GM21526 (cell line): ENCODE data around the gene TOMM20.
A peak's percentile ranks its signal among the peaks of the same experiment; 100 is the strongest.
"Not testable (repeated sequence)": the region's sequence is repeated elsewhere in the genome, so short reads cannot be mapped to it uniquely, and the experiment has no call there.

Experiments used
- ATAC-seq: cut with Tn5 transposase; IDR thresholded peaks from one replicate; pipeline ENCODE4 v1.9.1; 2021; ENCODE audit warnings: moderate library complexity; ENCODE audit not compliant: unreplicated experiment, low FRiP score

The TOMM20 gene

DNA sequence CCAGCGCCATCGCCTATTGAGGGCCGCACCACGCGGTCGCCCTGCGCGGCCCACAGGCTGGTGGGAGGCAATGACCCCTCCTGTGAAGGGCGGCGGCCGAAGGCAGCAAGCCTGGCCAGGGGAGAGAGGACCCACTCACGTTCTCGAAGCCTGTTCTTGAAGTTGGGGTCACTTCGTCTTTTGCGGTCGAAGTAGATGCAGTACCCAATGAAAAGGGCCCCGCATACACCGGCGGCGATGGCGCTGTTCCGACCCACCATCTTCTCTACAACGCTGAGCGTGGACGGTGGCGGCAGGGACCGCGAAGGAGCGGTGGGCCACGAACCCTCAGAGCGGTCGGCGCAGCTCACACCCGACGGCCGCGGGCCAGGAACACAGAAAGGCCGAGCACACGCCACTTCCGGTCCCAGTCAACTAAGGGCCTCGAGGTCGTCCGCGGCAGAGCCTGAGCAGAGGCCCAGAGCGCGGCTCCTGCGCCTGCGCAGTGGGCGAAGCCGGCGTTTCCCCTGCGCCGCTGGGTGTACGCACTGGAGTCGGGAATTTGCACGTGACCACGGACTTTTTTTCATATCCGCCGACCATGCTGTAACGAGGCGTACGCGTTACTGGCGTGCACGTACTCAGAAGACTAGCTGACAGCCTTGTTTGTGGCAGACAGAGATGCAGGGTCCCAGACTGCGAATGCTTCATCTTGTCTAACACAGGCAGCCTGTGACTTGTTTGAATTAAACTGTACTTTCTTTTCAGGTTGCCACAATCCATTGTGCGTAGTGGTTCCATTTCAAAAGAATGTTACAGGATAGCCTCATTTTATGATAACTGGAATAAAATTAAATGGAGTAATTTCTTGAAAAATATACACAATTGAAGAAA lies at the start of gene TOMM20:
TSS of gene TOMM20 (minus strand) at position 382 of the 873 bp plus-strand sequence. CDS start at position 260, 122 bp downstream.
- ATAC-seq = peak; percentile 91

DNA sequence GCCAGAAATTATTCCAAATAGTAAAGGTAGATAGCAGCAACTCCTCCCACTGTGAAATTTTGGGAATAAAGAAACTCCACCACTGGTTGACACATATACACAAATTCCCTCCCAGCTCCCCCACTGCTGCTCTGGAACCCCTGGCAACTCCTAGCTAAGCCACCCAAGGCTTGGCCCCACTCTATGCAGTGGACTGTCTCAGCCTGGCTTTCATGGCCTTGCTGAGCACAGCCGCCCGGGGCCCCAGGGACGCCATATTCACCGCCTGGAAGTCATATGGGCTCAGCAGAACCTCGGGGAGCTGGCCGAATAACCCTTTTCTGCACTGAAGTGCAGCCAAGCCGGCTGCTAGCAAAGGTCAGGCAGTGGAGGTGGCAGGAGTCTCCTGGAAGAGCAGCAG lies 47.8 kb upstream of the TOMM20 start:
- no peak for ATAC-seq

DNA sequence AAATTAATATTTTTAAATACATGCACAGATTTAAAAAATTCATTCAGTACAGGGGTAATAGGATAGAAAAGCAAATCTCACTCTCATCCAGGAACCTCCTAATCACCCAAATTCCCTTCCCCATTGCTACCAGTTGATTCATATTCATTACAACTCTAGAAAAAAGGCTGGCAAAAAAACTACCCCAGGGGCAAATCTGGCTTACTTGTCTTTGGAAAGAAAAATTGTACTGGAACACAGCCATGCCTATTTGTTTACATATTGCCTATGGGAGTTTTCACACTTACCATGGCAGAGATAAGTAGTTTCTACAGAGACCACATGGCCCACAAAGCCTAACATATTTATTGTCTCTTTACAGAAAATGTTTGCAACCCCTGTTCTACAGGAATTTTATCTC lies 41.3 kb upstream of the TOMM20 start:
- ATAC-seq = no peak

DNA sequence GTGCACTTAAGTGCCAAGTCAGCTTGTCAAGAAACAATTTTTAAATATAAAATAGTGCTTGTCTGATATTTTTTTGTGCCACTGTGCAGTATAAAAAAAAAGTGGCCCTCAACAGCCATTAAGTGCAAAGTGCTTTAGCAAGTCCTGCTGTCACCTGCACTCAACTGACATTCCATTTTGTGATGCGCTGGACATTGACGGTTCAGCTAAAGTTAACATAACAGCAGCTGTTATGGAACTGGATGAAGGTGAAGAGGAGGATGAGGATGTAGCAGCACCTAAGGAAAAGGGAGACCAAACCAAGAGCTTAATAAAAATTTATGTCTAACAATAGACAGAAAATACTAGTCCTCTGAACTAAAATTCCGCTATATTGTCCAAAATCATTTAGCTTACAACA lies 39.7 kb upstream of the TOMM20 start:
- ATAC-seq = no peak

DNA sequence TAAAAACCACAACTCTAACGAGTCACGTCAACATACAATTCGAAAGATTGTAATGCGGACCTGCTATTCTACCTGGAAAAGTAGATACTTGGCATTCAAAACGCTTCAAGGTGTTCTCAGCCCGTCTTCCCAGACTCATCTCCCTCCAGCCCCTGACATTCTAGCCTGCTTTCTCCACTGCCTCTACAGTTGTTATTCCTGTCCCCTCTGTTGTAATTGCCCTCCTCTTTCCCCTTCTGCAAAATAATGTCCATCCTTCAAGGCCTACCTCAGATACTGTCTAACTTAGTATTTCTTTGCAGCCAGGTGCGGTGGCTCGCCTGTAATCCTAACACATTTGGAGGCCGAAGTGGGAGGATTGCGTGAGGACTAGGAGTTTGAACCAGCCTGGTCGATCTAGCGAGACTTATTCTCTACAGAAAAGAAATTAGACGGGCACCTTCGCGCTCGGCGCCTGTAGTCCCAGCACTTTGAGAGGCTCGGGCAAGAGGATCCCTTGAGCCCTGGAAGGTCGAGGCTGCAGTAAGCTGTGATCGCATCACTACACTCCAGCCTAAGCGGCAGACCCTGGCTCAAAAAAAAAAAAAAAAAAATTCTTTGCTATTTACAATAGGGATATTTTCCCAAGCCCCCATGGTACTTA lies 33.2 kb upstream of the TOMM20 start:
- ATAC-seq = peak; percentile 10

DNA sequence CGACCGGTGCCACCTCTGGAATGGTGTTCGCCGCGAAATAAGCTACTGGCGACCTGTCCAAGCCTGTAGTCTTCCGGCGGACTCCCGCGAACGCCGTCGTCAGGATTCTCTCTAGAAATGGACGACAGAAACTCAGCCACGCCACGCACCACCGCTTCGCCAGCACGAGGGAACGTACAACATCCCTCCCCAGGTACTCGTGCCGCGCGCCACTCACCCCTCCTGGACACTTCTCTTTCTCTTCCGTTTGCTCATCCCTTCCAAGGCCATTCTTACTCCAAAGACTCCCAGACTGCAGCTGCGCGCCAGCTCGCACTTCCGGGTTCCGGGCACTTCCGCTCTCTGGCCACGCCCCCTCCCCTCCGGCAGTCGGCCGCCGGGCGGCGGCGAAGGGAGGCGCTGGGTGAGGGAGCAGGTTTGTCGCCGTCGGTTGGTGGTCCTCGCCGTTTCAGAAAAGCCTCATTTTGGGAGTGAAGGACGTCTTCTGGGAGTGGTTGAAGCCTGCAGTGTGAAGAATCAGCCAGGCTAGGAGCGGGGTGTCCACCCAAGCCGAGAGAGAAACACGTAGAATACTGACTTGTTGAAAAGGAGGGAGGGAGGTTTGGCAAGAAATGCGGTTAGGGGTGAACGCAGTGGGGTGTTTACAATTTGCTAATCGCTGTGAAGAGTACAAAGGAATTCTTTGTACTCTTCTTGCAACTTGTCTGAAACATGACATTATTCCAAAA lies 32.5 kb upstream of the TOMM20 start, which contains the start of gene RBM34:
TSS of gene RBM34 (minus strand) at position 294 of the 728 bp plus-strand sequence. CDS start at position 270, 24 bp downstream.
- peak; percentile 92 for ATAC-seq

DNA sequence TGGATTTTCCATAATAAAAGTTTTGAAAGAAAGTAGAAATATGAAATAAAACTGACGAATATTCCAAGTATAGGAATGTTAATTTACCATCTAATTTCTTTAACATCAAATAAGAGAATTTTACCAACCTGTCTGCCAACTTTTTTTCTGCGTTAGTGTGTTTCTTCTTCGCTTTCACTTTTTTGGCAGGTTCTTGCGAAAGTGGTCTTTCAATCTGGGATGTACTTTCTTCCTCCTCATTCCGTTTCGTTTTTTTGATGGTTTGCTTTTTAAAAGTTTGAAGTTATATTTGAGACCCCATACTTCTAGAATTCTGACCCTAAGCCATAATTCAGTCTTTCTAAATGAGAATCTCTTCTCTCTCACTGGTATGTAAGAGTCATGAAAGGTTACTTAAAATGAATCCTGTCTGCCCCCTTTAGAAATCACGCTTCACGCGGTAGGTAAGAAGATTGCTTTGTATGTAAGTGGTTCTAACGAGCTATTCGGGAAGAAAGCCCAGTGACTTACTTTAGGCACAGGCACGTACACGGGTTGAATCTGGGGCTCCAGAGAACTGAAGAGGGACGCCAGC lies 31.8 kb upstream of the TOMM20 start:
- peak; percentile 26 for ATAC-seq

DNA sequence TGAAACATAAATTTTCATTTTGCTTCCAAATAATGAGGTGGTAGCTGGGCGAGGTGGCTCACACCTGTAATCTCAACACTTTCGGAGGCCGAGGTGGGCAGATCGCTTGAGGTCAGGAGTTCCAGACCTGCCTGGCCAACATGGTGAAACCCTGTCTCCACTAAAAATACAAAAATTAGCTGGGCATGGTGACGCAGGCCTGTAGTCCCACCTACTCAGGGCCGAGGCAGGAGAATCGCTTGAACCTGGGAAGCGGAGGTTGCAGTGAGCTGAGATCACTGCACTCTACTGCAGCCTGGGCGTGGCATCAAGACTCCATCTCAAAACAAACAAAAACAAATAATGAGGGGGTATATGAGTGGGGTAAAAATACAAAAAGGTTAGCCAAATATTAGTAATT lies 31.3 kb upstream of the TOMM20 start:
- not testable (repeated sequence) for ATAC-seq

DNA sequence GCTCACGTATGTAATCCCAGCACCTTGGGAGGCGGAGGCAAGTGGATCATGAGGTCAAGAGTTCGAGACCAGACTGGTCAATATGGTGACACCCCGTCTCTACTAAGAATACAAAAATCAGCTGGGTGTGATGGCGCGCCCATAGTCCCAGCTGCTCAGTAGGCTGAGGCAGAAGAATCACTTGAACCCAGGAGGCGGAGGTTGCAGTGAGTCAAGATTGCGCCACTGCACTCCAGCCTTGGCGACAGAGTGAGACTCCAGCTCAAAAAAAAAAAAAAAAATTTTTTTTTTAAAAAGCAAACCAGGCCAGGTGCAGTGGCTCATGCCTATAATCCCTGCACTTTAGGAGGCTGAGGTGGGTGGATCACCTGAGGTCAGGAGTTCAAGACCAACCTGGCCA lies 30.6 kb upstream of the TOMM20 start:
- ATAC-seq = not testable (repeated sequence)

DNA sequence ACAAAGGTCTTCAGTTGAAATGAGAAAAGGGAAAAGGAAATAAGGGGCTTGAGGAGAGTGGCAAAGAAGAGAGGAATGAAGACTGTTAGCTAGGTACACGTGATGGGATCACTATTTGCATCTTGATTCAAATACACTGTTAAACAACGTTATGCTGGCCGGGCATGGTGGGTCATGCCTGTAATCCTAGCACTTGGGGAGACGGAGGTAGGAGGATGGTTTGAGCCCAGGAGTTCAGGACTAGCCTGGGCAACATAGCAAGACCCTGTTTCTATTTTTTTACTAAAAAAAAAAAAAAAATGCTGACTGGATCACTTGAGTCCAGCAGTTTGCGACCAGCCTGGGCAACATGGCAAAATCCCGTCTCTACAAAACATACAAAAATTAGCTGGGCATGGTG lies 30.0 kb upstream of the TOMM20 start:
- no peak for ATAC-seq

DNA sequence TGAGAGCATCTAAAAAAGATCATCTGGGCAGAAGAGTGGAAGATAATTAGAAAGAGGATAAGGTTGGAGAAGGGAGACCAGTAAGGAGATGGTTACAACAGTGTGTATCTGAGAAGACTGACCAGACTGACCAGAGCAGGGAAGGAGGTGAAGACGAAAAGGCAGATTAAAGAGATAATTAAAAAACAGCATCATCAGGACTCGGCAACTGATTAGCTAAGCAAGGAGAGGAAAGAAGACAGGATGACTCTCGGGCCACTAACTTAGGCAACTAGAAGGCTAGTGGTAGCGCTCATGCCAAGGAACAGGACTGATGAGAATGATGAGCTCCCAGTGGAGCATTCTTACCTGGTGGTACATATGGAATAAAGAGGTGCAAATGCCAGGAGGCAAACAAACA lies 28.5 kb upstream of the TOMM20 start:
- no peak for ATAC-seq

DNA sequence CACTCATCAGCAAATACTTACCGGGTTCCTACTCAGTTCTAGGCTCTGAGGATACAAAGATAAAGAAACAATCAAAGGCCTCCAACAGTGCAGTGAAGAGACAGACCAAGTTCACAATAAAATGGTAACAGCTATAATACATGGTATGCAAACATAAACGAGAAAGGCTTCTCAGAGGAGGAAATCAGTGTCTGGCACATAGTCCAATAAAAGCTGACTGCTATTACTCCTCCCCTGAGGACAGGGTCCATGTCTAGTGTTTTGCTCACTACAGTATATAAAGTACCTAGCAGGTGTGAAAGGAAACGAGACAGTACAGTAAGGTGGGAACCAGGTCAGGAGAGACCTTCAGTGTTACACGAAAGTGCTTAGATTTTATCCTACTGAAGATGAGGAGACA lies 28.1 kb upstream of the TOMM20 start:
- ATAC-seq = no peak

DNA sequence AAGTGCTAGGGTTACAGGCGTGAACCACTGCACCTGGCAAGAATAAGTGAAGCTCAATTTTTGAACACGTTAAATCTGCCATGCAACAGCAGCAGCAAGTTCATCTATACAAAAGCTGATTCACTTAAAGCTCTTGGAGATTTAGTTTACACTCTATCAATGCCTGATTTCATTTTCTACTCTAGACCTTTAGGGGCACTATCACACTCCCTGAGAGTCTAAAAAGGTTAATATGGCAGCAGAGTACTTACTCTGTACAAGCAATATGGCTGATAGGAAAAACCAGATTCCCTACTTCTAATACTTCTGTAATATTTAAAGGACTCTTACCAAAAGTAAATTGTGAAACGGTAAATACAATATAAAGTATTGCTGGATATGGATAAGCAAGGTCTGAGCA lies 27.6 kb upstream of the TOMM20 start:
- ATAC-seq = no peak

DNA sequence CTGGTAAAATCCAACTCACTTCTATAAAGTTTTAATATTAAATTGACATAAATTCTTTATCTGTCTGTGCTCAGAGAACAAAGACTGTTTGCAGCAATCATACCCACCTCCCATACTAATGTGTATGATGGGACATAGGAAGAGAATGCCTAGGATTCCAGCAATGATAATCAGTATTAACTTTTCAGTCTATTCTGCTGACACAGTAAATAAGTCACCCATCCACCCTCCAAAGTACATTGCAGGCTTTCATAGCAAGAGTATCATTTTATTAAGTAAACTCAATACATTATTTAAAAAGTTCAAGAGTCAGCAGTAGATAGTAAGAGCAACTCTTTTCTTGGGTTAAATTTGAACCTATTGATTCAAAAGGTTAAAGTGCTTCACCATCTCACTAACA lies 23.6 kb upstream of the TOMM20 start:
- no peak for ATAC-seq

DNA sequence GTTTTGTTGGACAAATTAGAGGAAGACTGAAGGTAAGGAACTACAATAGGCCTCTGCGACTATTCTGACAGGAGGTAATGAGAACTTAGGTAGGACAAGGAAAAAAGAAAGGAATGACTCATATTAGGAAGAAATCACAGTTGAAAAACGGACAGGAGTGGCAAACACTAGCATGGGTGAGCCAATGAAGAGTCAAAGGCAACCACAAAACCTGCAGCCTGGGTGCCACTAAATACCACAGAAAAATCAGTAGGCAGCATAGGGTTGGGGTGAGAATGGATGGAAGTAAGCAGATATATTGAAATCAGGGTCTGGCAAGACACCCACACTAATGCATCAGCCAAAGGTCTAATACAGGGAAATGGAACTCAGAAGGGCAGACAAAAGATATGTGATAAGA lies 22.4 kb upstream of the TOMM20 start:
- no peak for ATAC-seq

DNA sequence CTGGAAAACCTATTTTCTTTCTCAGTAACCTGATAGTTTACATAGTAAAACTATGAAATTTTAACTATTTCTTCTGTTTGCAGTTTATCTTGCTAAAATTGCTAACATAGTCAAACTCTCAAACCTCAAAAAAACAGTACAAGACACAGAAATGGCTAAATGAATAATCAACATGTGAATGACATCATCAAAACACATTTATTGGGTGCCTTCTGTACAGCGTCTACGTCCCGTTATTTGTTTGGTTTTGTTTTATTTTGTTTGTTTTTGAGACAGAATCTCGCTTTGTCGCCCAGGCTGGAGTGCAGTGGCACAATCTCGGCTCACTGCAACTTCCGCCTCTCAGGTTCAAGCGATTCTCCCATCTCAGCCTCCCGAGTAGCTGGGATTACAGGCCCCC lies 21.2 kb upstream of the TOMM20 start:
- no peak for ATAC-seq

DNA sequence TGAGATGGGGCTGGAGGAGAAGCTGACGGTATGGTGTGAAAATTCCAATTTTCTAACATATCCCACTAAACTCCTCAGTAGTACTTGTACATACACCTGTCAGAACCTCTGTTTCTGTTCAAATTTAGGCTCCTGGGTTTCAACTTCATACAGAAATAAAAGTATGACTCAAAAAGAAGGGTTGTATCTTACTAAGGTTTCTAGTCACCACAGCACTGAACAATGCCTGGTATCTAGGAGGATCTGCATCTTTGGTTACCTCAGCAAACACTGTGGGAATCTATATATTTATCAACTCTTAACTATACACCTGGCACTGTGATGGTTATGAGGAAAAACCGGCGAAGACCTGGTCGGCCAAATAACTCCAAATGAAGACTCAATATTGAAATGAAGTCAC lies 18.6 kb upstream of the TOMM20 start:
- peak; percentile 53 for ATAC-seq

DNA sequence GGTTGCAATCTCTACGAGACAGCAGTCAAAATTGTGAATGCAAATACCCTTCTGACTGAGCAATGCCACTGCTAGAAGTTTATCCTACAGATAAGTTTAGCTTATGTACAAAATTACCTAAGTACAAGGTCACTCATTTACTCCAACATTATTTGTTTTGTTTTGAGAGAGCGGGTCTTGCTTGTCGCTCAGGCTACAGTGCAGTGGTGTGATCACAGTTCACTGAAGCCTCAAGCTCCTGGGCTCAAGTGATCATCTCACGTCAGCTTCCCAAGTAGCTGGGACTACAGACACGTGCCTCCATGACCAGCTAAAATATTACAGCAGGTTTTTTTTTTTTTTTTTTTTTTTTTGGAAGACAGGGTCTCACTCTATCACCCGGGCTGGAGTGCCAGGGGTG lies 17.0 kb upstream of the TOMM20 start:
- no peak for ATAC-seq

DNA sequence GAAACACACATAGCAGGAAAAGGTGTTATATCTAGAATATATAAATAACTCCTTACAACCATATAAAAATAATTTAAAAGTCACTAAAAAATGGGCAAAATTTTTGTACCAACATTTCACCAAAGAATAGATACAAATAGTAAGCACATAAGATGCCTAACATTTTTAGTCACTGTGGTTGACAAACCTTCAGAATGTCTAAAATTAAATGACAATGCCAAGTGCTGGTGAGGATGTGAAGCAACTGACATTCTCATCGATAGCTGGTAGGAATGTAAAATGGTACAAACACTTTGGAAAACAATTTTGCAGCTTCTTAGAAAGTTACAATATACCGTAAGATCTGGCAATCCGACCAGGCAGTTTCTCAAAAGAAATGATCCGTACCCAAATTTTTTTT lies 14.4 kb upstream of the TOMM20 start:
- no peak for ATAC-seq

DNA sequence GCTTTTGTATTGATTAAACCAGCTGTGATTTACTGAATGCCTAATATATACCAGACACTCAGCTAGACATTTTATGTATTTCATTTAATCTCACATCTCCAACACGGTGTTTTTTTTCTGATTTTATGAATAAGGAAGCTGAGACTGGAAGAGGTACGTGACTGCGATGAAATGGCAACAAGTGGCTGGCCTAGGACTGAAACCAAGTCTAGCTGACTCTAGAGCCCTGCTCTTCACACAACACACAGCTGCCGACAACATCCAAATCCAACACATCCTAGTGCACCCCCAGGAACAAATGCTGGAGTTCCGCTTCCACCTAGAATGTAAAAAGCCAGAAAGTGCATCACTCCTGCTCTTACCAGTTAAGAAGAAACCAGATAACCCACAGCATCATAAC lies 10.7 kb upstream of the TOMM20 start:
- ATAC-seq = no peak

DNA sequence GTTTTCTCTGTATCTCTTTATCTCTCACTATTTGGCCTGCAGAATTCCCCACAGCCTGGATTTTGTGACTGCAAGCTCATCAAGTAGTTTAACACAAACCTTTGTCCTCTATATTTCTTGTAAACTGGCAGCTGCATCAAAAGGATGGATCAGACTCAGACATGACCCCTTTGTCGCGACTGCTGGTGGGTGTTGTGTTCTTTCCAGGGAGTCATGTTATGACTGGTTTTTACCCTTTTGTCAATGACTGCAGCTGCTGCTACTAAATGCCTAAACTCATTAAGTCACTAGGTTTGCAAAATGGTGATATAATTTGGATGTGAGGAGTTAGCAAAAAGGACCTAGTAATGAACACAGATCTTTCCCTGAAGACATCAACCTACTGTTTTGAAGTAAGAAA lies 10.2 kb upstream of the TOMM20 start:
- ATAC-seq = no peak
